H9 (cell line): ENCODE results near the gene MKRN2OS. TPM values are rescaled to one million over a fixed set of nuclear protein-coding genes. Genes with fewer than 3 reads are reported as not detected.

ENCODE experiments used
- DNase-seq: peaks from one replicate; pipeline ENCODE4 v3.0.0-alpha.2; 2017
- H2AFZ ChIP-seq: one replicate; pipeline ENCODE4 v1.6.1; 2013; ENCODE audit warnings: mild to moderate bottlenecking, low read length, control low read depth, moderate library complexity
- H2AK5ac ChIP-seq: 2 replicates; pipeline ENCODE4 v1.6.1; 2013; ENCODE audit warnings: low read length, control low read depth, mixed read lengths; ENCODE audit not compliant: insufficient read length
- H2BK120ac ChIP-seq: one replicate; pipeline ENCODE4 v1.6.1; 2013; ENCODE audit warnings: low read depth, mild to moderate bottlenecking, low read length, control low read depth, inconsistent platforms; ENCODE audit not compliant: poor library complexity, severe bottlenecking
- H2BK12ac ChIP-seq: 2 replicates; pipeline ENCODE4 v1.6.1; 2013; ENCODE audit warnings: low read length, control low read depth, mixed read lengths, low read depth; ENCODE audit not compliant: insufficient read length
- H2BK15ac ChIP-seq: 2 replicates; pipeline ENCODE4 v1.6.1; 2013; ENCODE audit warnings: low read depth, low read length, control low read depth
- H2BK20ac ChIP-seq: one replicate; pipeline ENCODE4 v1.6.1; 2013; ENCODE audit warnings: low read depth, mild to moderate bottlenecking, low read length, control low read depth, inconsistent platforms; ENCODE audit not compliant: poor library complexity, severe bottlenecking
- H2BK5ac ChIP-seq: 2 replicates; pipeline ENCODE4 v1.6.1; 2013; ENCODE audit warnings: low read length, control low read depth, mixed read lengths; ENCODE audit not compliant: insufficient read length
- H3K14ac ChIP-seq: 2 replicates; pipeline ENCODE4 v1.6.1; 2013; ENCODE audit warnings: low read length, control low read depth; ENCODE audit not compliant: insufficient read depth
- H3K18ac ChIP-seq: 2 replicates; pipeline ENCODE4 v1.6.1; 2013; ENCODE audit warnings: low read depth, mild to moderate bottlenecking, mixed read lengths, low read length, control low read depth; ENCODE audit not compliant: insufficient read length
- H3K23ac ChIP-seq: 2 replicates; pipeline ENCODE4 v1.6.1; 2013; ENCODE audit warnings: low read length, control low read depth, mixed read lengths, low read depth; ENCODE audit not compliant: insufficient read length
- H3K23me2 ChIP-seq: 2 replicates; pipeline ENCODE4 v1.6.1; 2013; ENCODE audit warnings: low read depth, mild to moderate bottlenecking, mixed read lengths, low read length, control low read depth; ENCODE audit not compliant: insufficient read length, poor library complexity, severe bottlenecking
- H3K27ac ChIP-seq: 2 replicates; pipeline ENCODE4 v1.5.1; 2013; ENCODE audit warnings: low read length, control low read depth, mixed read lengths, low read depth; ENCODE audit not compliant: insufficient read length
- H3K27me3 ChIP-seq: 2 replicates; pipeline ENCODE4 v1.6.1; 2013; ENCODE audit warnings: low read length, control low read depth, inconsistent platforms; ENCODE audit not compliant: insufficient read depth
- H3K4ac ChIP-seq: 2 replicates; pipeline ENCODE4 v1.6.1; 2013; ENCODE audit warnings: low read depth, mild to moderate bottlenecking, control low read depth, inconsistent platforms, low read length, moderate library complexity
- H3K4me1 ChIP-seq: 2 replicates; pipeline ENCODE4 v1.6.1; 2013; ENCODE audit warnings: low read length, control low read depth, inconsistent platforms; ENCODE audit not compliant: insufficient read depth
- H3K4me2 ChIP-seq: 2 replicates; pipeline ENCODE4 v1.6.1; 2013; ENCODE audit warnings: low read length, control low read depth, mixed read lengths; ENCODE audit not compliant: insufficient read length, insufficient read depth
- H3K56ac ChIP-seq: 2 replicates; pipeline ENCODE4 v1.6.1; 2013; ENCODE audit warnings: low read depth, mild to moderate bottlenecking, mixed read lengths, low read length, control low read depth; ENCODE audit not compliant: insufficient read length
- H3K79me1 ChIP-seq: 2 replicates; pipeline ENCODE4 v1.6.1; 2013; ENCODE audit warnings: low read depth, mild to moderate bottlenecking, moderate library complexity, low read length, control low read depth, inconsistent platforms; ENCODE audit not compliant: insufficient read depth, poor library complexity, severe bottlenecking
- H3K79me2 ChIP-seq: 2 replicates; pipeline ENCODE4 v1.6.1; 2013; ENCODE audit warnings: low read length, control low read depth, inconsistent platforms; ENCODE audit not compliant: insufficient read depth
- H3K9ac ChIP-seq: 2 replicates; pipeline ENCODE4 v1.6.1; 2013; ENCODE audit warnings: low read length, control low read depth, mixed read lengths; ENCODE audit not compliant: insufficient read length; ENCODE audit errors: extremely low read depth
- H3K9me3 ChIP-seq: one replicate; pipeline ENCODE4 v1.6.1; 2013; ENCODE audit warnings: low read depth, low read length, inconsistent platforms; ENCODE audit not compliant: control insufficient read depth
- H3T11ph ChIP-seq: one replicate; pipeline ENCODE4 v1.6.1; 2013; ENCODE audit warnings: mild to moderate bottlenecking, low read length, control low read depth, inconsistent platforms
- H4K20me1 ChIP-seq: one replicate; pipeline ENCODE4 v1.6.1; 2013; ENCODE audit not compliant: control insufficient read depth, insufficient read length, insufficient read depth
- H4K5ac ChIP-seq: 2 replicates; pipeline ENCODE4 v1.6.1; 2013; ENCODE audit warnings: low read depth, mild to moderate bottlenecking, mixed read lengths, low read length, control low read depth; ENCODE audit not compliant: insufficient read length
- H4K8ac ChIP-seq: replicated peaks from 2 replicates; pipeline ENCODE4 v1.6.1; 2013; ENCODE audit warnings: low read length, control low read depth, mixed read lengths, low read depth; ENCODE audit not compliant: insufficient read length
- H4K91ac ChIP-seq: 2 replicates; pipeline ENCODE4 v1.6.1; 2013; ENCODE audit warnings: low read depth, mild to moderate bottlenecking, moderate library complexity, mixed read lengths, low read length, control low read depth; ENCODE audit not compliant: insufficient read length
- H3K27ac Mint-ChIP-seq, 3 experiments: 2 replicates in 2 of 3; 3 replicates in 1 of 3; pipeline ENCODE4 v1.8.0; 2020 to 2021; ENCODE audit warnings: mixed read lengths in 3 of 3, mild to moderate bottlenecking in 1 of 3, moderate library complexity in 1 of 3
- H3K27me3 Mint-ChIP-seq: 2 replicates; pipeline ENCODE4 v1.8.0; 2021; ENCODE audit warnings: low read depth, mild to moderate bottlenecking, moderate library complexity, mixed read lengths
- H3K36me3 Mint-ChIP-seq, 3 experiments: 2 replicates in 2 of 3; 3 replicates in 1 of 3; pipeline ENCODE4 v1.8.0; 2020 to 2021; ENCODE audit warnings: low read depth in 3 of 3, mixed read lengths in 3 of 3; ENCODE audit not compliant: insufficient read depth in 1 of 3
- H3K4me1 Mint-ChIP-seq, 2 experiments: 2 replicates each; pipeline ENCODE4 v1.8.0; 2020; ENCODE audit warnings: mixed read lengths in 2 of 2
- H3K4me3 Mint-ChIP-seq, 2 experiments: 2 replicates in 1 of 2; 3 replicates in 1 of 2; pipeline ENCODE4 v1.8.0; 2020 to 2021; ENCODE audit warnings: mild to moderate bottlenecking in 2 of 2, mixed read lengths in 2 of 2, moderate library complexity in 1 of 2
- H3K9me3 Mint-ChIP-seq, 2 experiments: 2 replicates in 1 of 2; 3 replicates in 1 of 2; pipeline ENCODE4 v1.8.0; 2020; ENCODE audit warnings: mild to moderate bottlenecking in 2 of 2, mixed read lengths in 2 of 2, moderate library complexity in 1 of 2
- WGBS: extraction: QIAGEN DNeasy Blood & Tissue Kit; methylation state at CpG from one replicate; pipeline ENCODE4 v1.1.7; 2013; ENCODE audit warnings: missing lambda C conversion rate, low lambda C conversion rate, mixed read lengths; ENCODE audit not compliant: insufficient read length; ENCODE audit errors: extremely low coverage; 5-methylcytosine and 5-hydroxymethylcytosine counted together
- total RNA-seq: library from RNA; stranded (reverse); gene quantifications from 2 replicates; pipeline ENCODE4 v1.2.1, GENCODE V29; 2021
- TF ChIP-seq, protein P1 (sequence below): fragments of 200-600 bp; sonication (generic); conservative IDR thresholded peaks from 3 replicates; pipeline ENCODE4 v1.8.0; 2021; ENCODE audit warnings: antibody characterized with exemption, mild to moderate bottlenecking

MKRN2OS gene
- total RNA-seq, 1 experiment from 2014 or later, result 0.44 TPM

GRCh38 chr3:12499474-12499873 lies 45.8 kb downstream of the MKRN2OS start:
- TF ChIP-seq, protein P1, sequence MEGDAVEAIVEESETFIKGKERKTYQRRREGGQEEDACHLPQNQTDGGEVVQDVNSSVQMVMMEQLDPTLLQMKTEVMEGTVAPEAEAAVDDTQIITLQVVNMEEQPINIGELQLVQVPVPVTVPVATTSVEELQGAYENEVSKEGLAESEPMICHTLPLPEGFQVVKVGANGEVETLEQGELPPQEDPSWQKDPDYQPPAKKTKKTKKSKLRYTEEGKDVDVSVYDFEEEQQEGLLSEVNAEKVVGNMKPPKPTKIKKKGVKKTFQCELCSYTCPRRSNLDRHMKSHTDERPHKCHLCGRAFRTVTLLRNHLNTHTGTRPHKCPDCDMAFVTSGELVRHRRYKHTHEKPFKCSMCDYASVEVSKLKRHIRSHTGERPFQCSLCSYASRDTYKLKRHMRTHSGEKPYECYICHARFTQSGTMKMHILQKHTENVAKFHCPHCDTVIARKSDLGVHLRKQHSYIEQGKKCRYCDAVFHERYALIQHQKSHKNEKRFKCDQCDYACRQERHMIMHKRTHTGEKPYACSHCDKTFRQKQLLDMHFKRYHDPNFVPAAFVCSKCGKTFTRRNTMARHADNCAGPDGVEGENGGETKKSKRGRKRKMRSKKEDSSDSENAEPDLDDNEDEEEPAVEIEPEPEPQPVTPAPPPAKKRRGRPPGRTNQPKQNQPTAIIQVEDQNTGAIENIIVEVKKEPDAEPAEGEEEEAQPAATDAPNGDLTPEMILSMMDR, result no peak
- Histone ChIP-seq H2BK120ac (no peak overlapping the region), H2BK5ac (no peak overlapping the region), H3K27ac (no peak overlapping the region), H3K9me3 (no peaks in the 10 kb centered on the region), H3T11ph (no peak overlapping the region), H3K4ac (no peak overlapping the region), H4K20me1 (no peaks in the 10 kb centered on the region), H3K27me3 (no peaks in the 10 kb centered on the region), H2BK12ac (no peak overlapping the region), H2BK20ac (no peak overlapping the region), H2AFZ (no peak overlapping the region), H3K79me1 (no peaks in the 10 kb centered on the region), H3K4me1 (no peaks in the 10 kb centered on the region), H3K14ac (no peak overlapping the region), H4K8ac (no peak overlapping the region), H3K23me2 (no peaks in the 10 kb centered on the region), H3K79me2 (no peaks in the 10 kb centered on the region), H3K18ac (no peak overlapping the region), H4K91ac (no peak overlapping the region), H3K9ac (no peak overlapping the region), H2AK5ac (no peak overlapping the region), H3K23ac (no peak overlapping the region), H3K56ac (no peak overlapping the region), H3K4me2 (no peak overlapping the region), H4K5ac (no peak overlapping the region), H2BK15ac (no peak overlapping the region)
- Mint-ChIP-seq H3K4me1 (no peaks in the 10 kb centered on the region; a peak in 1 of 4 replicates), H3K9me3 (no peaks in the 10 kb centered on the region), H3K27ac (no peak overlapping the region; a peak in 1 of 7 replicates), H3K27me3 (no peaks in the 10 kb centered on the region), H3K36me3 (peaks cover 37 to 82% (median 69%) of the 10 kb centered on the region in 3 experiments; a peak in 6 of 7 replicates), H3K4me3 (no peak overlapping the region)
- no CpG with 5 or more reads among the region's 5 CpGs for WGBS
- DNase-seq, result no peak
